ENCODE results near the gene TCAF2. TPM values are rescaled to one million over a fixed set of nuclear protein-coding genes. Genes with fewer than 3 reads are reported as not detected.
"Not testable (repeated sequence)": the region's sequence is repeated elsewhere in the genome, so short reads cannot be mapped to it uniquely, and the experiment has no call there.

Gene TCAF2
- total RNA-seq, 2 donors from 2014 or later = 0.20 TPM; not detected in 1

- not testable (repeated sequence) for H3K27me3 Mint-ChIP-seq (ENCODE audit: insufficient read depth); H3K9me3 ChIP-seq (ENCODE audit: control insufficient read depth, low read length); DNase-seq; H3K27me3 ChIP-seq (ENCODE audit: control insufficient read depth, insufficient read depth, low read length, poor library complexity, severe bottlenecking); H3K4me1 Mint-ChIP-seq; H3K36me3 ChIP-seq (ENCODE audit: control insufficient read depth, insufficient read depth, low read length); H3K36me3 Mint-ChIP-seq (ENCODE audit: low read depth); H3K27ac Mint-ChIP-seq; H3K4me3 Mint-ChIP-seq; H3K27ac ChIP-seq (ENCODE audit: low read depth, low read length); H3K9me3 Mint-ChIP-seq; H3K4me1 ChIP-seq (ENCODE audit: control insufficient read depth, insufficient read depth, low read length); H3K9ac ChIP-seq (ENCODE audit: extremely low read depth, low read length, poor library complexity, severe bottlenecking); H3K4me3 ChIP-seq (ENCODE audit: low read length)
- WGBS, 2 experiments (ENCODE audit: insufficient coverage in 1 of 2, insufficient read length in 1 of 2) = 100% methylated on average over 2 of the region's 6 CpGs; no CpG with 5 or more reads in 1 of the 2 experiments
- peak; percentile 45 for TF ChIP-seq CTCF (conservative IDR thresholded peaks at IDR 0.05)
These were observed 5.2 kb upstream of the TCAF2 start for GRCh38 chr7:143615545-143615944.

- not testable (repeated sequence) for DNase-seq; H3K27me3 ChIP-seq (ENCODE audit: control insufficient read depth, insufficient read depth, low read length, poor library complexity, severe bottlenecking); H3K27me3 Mint-ChIP-seq (ENCODE audit: insufficient read depth); H3K27ac ChIP-seq (ENCODE audit: low read depth, low read length); H3K9me3 ChIP-seq (ENCODE audit: control insufficient read depth, low read length); H3K4me3 Mint-ChIP-seq; H3K4me3 ChIP-seq (ENCODE audit: low read length); H3K4me1 Mint-ChIP-seq; H3K9ac ChIP-seq (ENCODE audit: extremely low read depth, low read length, poor library complexity, severe bottlenecking); H3K9me3 Mint-ChIP-seq; H3K27ac Mint-ChIP-seq; H3K36me3 Mint-ChIP-seq (ENCODE audit: low read depth); H3K36me3 ChIP-seq (ENCODE audit: control insufficient read depth, insufficient read depth, low read length); H3K4me1 ChIP-seq (ENCODE audit: control insufficient read depth, insufficient read depth, low read length)
- WGBS, 2 experiments (ENCODE audit: insufficient coverage in 1 of 2, insufficient read length in 1 of 2) = no CpG with 5 or more reads among the region's 1 CpG
These were observed 3.6 kb upstream of the TCAF2 start for GRCh38 chr7:143617204-143617603.

GRCh38 chr7:143620058-143620457 is 716 bp upstream of the TCAF2 start:
- H3K27ac Mint-ChIP-seq; H3K4me3 Mint-ChIP-seq; H3K4me3 ChIP-seq (ENCODE audit: low read length); H3K36me3 ChIP-seq (ENCODE audit: control insufficient read depth, insufficient read depth, low read length); H3K27ac ChIP-seq (ENCODE audit: low read depth, low read length); H3K36me3 Mint-ChIP-seq (ENCODE audit: low read depth); H3K9ac ChIP-seq (ENCODE audit: extremely low read depth, low read length, poor library complexity, severe bottlenecking); H3K4me1 Mint-ChIP-seq; H3K9me3 Mint-ChIP-seq; H3K27me3 ChIP-seq (ENCODE audit: control insufficient read depth, insufficient read depth, low read length, poor library complexity, severe bottlenecking); H3K4me1 ChIP-seq (ENCODE audit: control insufficient read depth, insufficient read depth, low read length); H3K9me3 ChIP-seq (ENCODE audit: control insufficient read depth, low read length); H3K27me3 Mint-ChIP-seq (ENCODE audit: insufficient read depth); DNase-seq: not testable (repeated sequence)
- no CpG with 5 or more reads among the region's 23 CpGs for WGBS, 2 experiments (ENCODE audit: insufficient coverage in 1 of 2, insufficient read length in 1 of 2)

GRCh38 chr7:143621175-143621574 is 401 bp downstream of the TCAF2 start:
- H3K27me3 Mint-ChIP-seq (ENCODE audit: insufficient read depth); H3K27ac Mint-ChIP-seq; H3K27me3 ChIP-seq (ENCODE audit: control insufficient read depth, insufficient read depth, low read length, poor library complexity, severe bottlenecking); H3K36me3 Mint-ChIP-seq (ENCODE audit: low read depth); H3K9me3 Mint-ChIP-seq; H3K27ac ChIP-seq (ENCODE audit: low read depth, low read length); H3K9ac ChIP-seq (ENCODE audit: extremely low read depth, low read length, poor library complexity, severe bottlenecking); H3K4me3 ChIP-seq (ENCODE audit: low read length); H3K4me1 ChIP-seq (ENCODE audit: control insufficient read depth, insufficient read depth, low read length); H3K9me3 ChIP-seq (ENCODE audit: control insufficient read depth, low read length); H3K4me1 Mint-ChIP-seq; H3K36me3 ChIP-seq (ENCODE audit: control insufficient read depth, insufficient read depth, low read length); H3K4me3 Mint-ChIP-seq; DNase-seq: not testable (repeated sequence)
- no CpG with 5 or more reads among the region's 16 CpGs for WGBS, 2 experiments (ENCODE audit: insufficient coverage in 1 of 2, insufficient read length in 1 of 2)

GRCh38 chr7:143622130-143622529 is 1.4 kb downstream of the TCAF2 start:
- not testable (repeated sequence) for H3K27ac Mint-ChIP-seq; H3K36me3 ChIP-seq (ENCODE audit: control insufficient read depth, insufficient read depth, low read length); H3K9me3 Mint-ChIP-seq; H3K9ac ChIP-seq (ENCODE audit: extremely low read depth, low read length, poor library complexity, severe bottlenecking); H3K27me3 ChIP-seq (ENCODE audit: control insufficient read depth, insufficient read depth, low read length, poor library complexity, severe bottlenecking); DNase-seq; H3K4me1 Mint-ChIP-seq; H3K4me1 ChIP-seq (ENCODE audit: control insufficient read depth, insufficient read depth, low read length); H3K27ac ChIP-seq (ENCODE audit: low read depth, low read length); H3K4me3 Mint-ChIP-seq; H3K4me3 ChIP-seq (ENCODE audit: low read length); H3K27me3 Mint-ChIP-seq (ENCODE audit: insufficient read depth); H3K9me3 ChIP-seq (ENCODE audit: control insufficient read depth, low read length); H3K36me3 Mint-ChIP-seq (ENCODE audit: low read depth)
- WGBS, 2 experiments (ENCODE audit: insufficient coverage in 1 of 2, insufficient read length in 1 of 2) = no CpG with 5 or more reads among the region's 17 CpGs

- not testable (repeated sequence) for H3K4me3 ChIP-seq (ENCODE audit: low read length); H3K27me3 ChIP-seq (ENCODE audit: control insufficient read depth, insufficient read depth, low read length, poor library complexity, severe bottlenecking); DNase-seq; H3K36me3 ChIP-seq (ENCODE audit: control insufficient read depth, insufficient read depth, low read length); H3K27me3 Mint-ChIP-seq (ENCODE audit: insufficient read depth); H3K4me1 ChIP-seq (ENCODE audit: control insufficient read depth, insufficient read depth, low read length); H3K9me3 Mint-ChIP-seq; H3K27ac ChIP-seq (ENCODE audit: low read depth, low read length); H3K9me3 ChIP-seq (ENCODE audit: control insufficient read depth, low read length); H3K4me1 Mint-ChIP-seq; H3K36me3 Mint-ChIP-seq (ENCODE audit: low read depth); H3K27ac Mint-ChIP-seq; H3K4me3 Mint-ChIP-seq; H3K9ac ChIP-seq (ENCODE audit: extremely low read depth, low read length, poor library complexity, severe bottlenecking)
- WGBS, 2 experiments (ENCODE audit: insufficient coverage in 1 of 2, insufficient read length in 1 of 2) = no CpG with 5 or more reads among the region's 5 CpGs
These were observed 9.9 kb downstream of the TCAF2 start for GRCh38 chr7:143630653-143631052.

GRCh38 chr7:143632506-143632905 is 11.7 kb downstream of the TCAF2 start:
- not testable (repeated sequence) for H3K9me3 Mint-ChIP-seq; H3K36me3 Mint-ChIP-seq (ENCODE audit: low read depth); H3K4me3 Mint-ChIP-seq; H3K4me1 Mint-ChIP-seq; H3K9me3 ChIP-seq (ENCODE audit: control insufficient read depth, low read length); H3K4me1 ChIP-seq (ENCODE audit: control insufficient read depth, insufficient read depth, low read length); H3K27me3 ChIP-seq (ENCODE audit: control insufficient read depth, insufficient read depth, low read length, poor library complexity, severe bottlenecking); H3K27ac ChIP-seq (ENCODE audit: low read depth, low read length); H3K9ac ChIP-seq (ENCODE audit: extremely low read depth, low read length, poor library complexity, severe bottlenecking); H3K4me3 ChIP-seq (ENCODE audit: low read length); DNase-seq; H3K27ac Mint-ChIP-seq; H3K27me3 Mint-ChIP-seq (ENCODE audit: insufficient read depth); H3K36me3 ChIP-seq (ENCODE audit: control insufficient read depth, insufficient read depth, low read length)
- no CpG with 5 or more reads among the region's 4 CpGs for WGBS, 2 experiments (ENCODE audit: insufficient coverage in 1 of 2, insufficient read length in 1 of 2)
